K562 (cell line): ENCODE data around the gene KIF1A. TPM values are rescaled to one million over a fixed set of nuclear protein-coding genes. Genes with fewer than 3 reads are reported as not detected.

Experiments used
- ATAC-seq: fragments of 200-7000 bp; cut with Tn5 transposase; 3 replicates; pipeline ENCODE4 v1.9.1; 2020; ENCODE audit warnings: moderate library complexity
- BruUV-seq: library from RNA; stranded (reverse); fragments of 400-500 nt; replicated peaks from 2 replicates; lab custom pipeline; 2021; lab: Mats Ljungman, UMichigan
- CTCF ChIA-PET: fragments of 300-600 bp; formaldehyde crosslinking; extraction: SDS; loops from one replicate; lab custom pipeline; 2021; ENCODE audit warnings: low intra/inter-chr PET ratio; lab: Yijun Ruan, JAX
- POLR2A ChIA-PET: fragments of 300-600, 350-650 bp; sonication (Branson Sonifier 250); formaldehyde crosslinking; extraction: SDS; loops from one replicate; lab custom pipeline; 2021; ENCODE audit warnings: antibody characterized with exemption, inconsistent platforms; lab: Yijun Ruan, JAX
- DNase-seq, 4 experiments: peaks; one replicate each; pipeline versions ENCODE4 v3.0.0 to v3.0.0-alpha.2; 2011 to 2018; ENCODE audit warnings: low spot score in 3 of 4, mixed read lengths in 3 of 4; ENCODE audit errors: extremely low read depth in 1 of 4
- FAIRE-seq: peaks from 2 replicates; lab custom pipeline; 2011; peaks lifted over from hg19 to GRCh38; lab: Jason Lieb, UNC
- H2AFZ ChIP-seq: 2 replicates; pipeline ENCODE4 v1.6.0; 2011; ENCODE audit warnings: low read depth, low read length, control low read depth, inconsistent platforms
- H3K27ac ChIP-seq: fragments of 200-600 bp; 3 replicates; pipeline ENCODE4 v1.8.0; 2011; ENCODE audit warnings: low read depth, mild to moderate bottlenecking, control low read depth, inconsistent platforms, low read length, moderate library complexity, mixed read lengths; ENCODE audit errors: extremely low read depth
- H3K27me3 ChIP-seq, 2 experiments: fragments of 300-600 bp in 1 of 2; 2 replicates in 1 of 2; 3 replicates in 1 of 2; pipeline versions ENCODE4 v1.6.0 to v1.8.0; 2011; ENCODE audit warnings: inconsistent platforms in 2 of 2, low read length in 2 of 2, mild to moderate bottlenecking in 1 of 2, mixed read lengths in 1 of 2, moderate library complexity in 1 of 2; ENCODE audit not compliant: control insufficient read depth in 2 of 2, insufficient read depth in 2 of 2
- H3K36me3 ChIP-seq: fragments of 300-600 bp; 3 replicates; pipeline ENCODE4 v1.8.0; 2011; ENCODE audit warnings: mild to moderate bottlenecking, low read length, inconsistent platforms; ENCODE audit not compliant: control insufficient read depth, insufficient read depth
- H3K4me1 ChIP-seq, 2 experiments: fragments of 200-600 bp in 1 of 2; replicated peaks in 1 of 2; 2 replicates in 1 of 2; 3 replicates in 1 of 2; pipeline versions ENCODE4 v1.5.1 to v1.8.0; 2011; ENCODE audit warnings: inconsistent platforms in 2 of 2, low read length in 2 of 2, mild to moderate bottlenecking in 1 of 2, mixed read lengths in 1 of 2, moderate library complexity in 1 of 2; ENCODE audit not compliant: control insufficient read depth in 2 of 2, insufficient read depth in 2 of 2
- H3K4me2 ChIP-seq: 2 replicates; pipeline ENCODE4 v1.6.1; 2011; ENCODE audit warnings: low read length, control low read depth, inconsistent platforms, mixed read lengths; ENCODE audit not compliant: insufficient read depth
- H3K4me3 ChIP-seq: fragments of 200-600 bp; sonication (generic), shearing (Covaris generic); 2 replicates; pipeline ENCODE4 v1.5.1; 2016; ENCODE audit warnings: control low read depth, inconsistent platforms
- H3K79me2 ChIP-seq: fragments of 200-600 bp; 3 replicates; pipeline ENCODE4 v1.8.0; 2011; ENCODE audit warnings: low read length, inconsistent platforms; ENCODE audit not compliant: control insufficient read depth, insufficient read depth
- H3K9ac ChIP-seq, 2 experiments: 2 replicates each; pipeline versions ENCODE4 v1.6.0 to v1.6.1; 2011; ENCODE audit warnings: low read depth in 2 of 2, low read length in 2 of 2, control low read depth in 1 of 2, inconsistent platforms in 1 of 2, mild to moderate bottlenecking in 1 of 2, mixed read lengths in 1 of 2; ENCODE audit not compliant: insufficient read depth in 1 of 2
- H3K9me1 ChIP-seq: one replicate; pipeline ENCODE4 v1.6.0; 2011; ENCODE audit warnings: inconsistent platforms, mild to moderate bottlenecking, low read length, moderate library complexity; ENCODE audit not compliant: control insufficient read depth, insufficient read depth
- H3K9me3 ChIP-seq: replicated peaks from 2 replicates; pipeline ENCODE4 v1.5.1; 2011; ENCODE audit warnings: low read depth, low read length, inconsistent platforms; ENCODE audit not compliant: control insufficient read depth, insufficient read depth
- H4K20me1 ChIP-seq: replicated peaks from 2 replicates; pipeline ENCODE4 v1.6.1; 2011; ENCODE audit warnings: low read length, inconsistent platforms, mixed read lengths; ENCODE audit not compliant: control insufficient read depth, insufficient read depth
- E2F3 ChIP-seq: fragments of 250-450 bp; sonication (Bioruptor Pico); IDR thresholded peaks from 2 replicates; pipeline ENCODE4 v1.4.0; 2020; ENCODE audit warnings: mild to moderate bottlenecking
- ID3 ChIP-seq, 2 experiments: fragments of 250-450 bp in 1 of 2; fragments of 450-650 bp in 1 of 2; sonication (Bioruptor Pico) in 1 of 2; IDR thresholded peaks; 2 replicates each; pipeline versions ENCODE4 v1.6.1 to v1.8.0; 2016 to 2021; ENCODE audit warnings: mild to moderate bottlenecking in 2 of 2, moderate library complexity in 2 of 2, missing compliant biosample characterization in 1 of 2, missing genetic modification characterization in 1 of 2
- KLF13 ChIP-seq: fragments of 450-650 bp; IDR thresholded peaks from 2 replicates; pipeline ENCODE4 v1.6.1; 2016; ENCODE audit warnings: missing genetic modification characterization, low read depth, mild to moderate bottlenecking, missing compliant biosample characterization, moderate library complexity, borderline replicate concordance
- NKRF ChIP-seq: fragments of 450-650 bp; IDR thresholded peaks from 2 replicates; pipeline ENCODE4 v1.6.1; 2016; ENCODE audit warnings: borderline replicate concordance
- RBM14 ChIP-seq: fragments of 200-400 bp; formaldehyde crosslinking; IDR thresholded peaks from 2 replicates; pipeline ENCODE4 v1.6.1; 2018; ENCODE audit warnings: low read depth, mild to moderate bottlenecking, low read length, moderate library complexity, borderline replicate concordance; ENCODE audit not compliant: insufficient read depth
- RBM34 ChIP-seq: fragments of 200-400 bp; formaldehyde crosslinking; IDR thresholded peaks from 2 replicates; pipeline ENCODE4 v1.6.1; 2018; ENCODE audit warnings: low read length, borderline replicate concordance; ENCODE audit not compliant: insufficient read depth
- RFX1 ChIP-seq: fragments of 450-650 bp; IDR thresholded peaks from 2 replicates; pipeline ENCODE4 v1.6.1; 2016; ENCODE audit warnings: mild to moderate bottlenecking, moderate library complexity
- ZNF445 ChIP-seq: fragments of 250-450 bp; sonication (Bioruptor Pico); IDR thresholded peaks from 2 replicates; pipeline ENCODE4 v1.4.0; 2020; ENCODE audit warnings: low read depth, mild to moderate bottlenecking, moderate library complexity
- whole genome bisulfite sequencing: fragments of 100-300 bp; shearing (Covaris generic); methylation state at CpG from one replicate; pipeline ENCODE4 v1.1.6; 2016; ENCODE audit warnings: low coverage, mixed read lengths; ENCODE audit not compliant: insufficient coverage; ENCODE audit errors: missing lambda C conversion rate; 5-methylcytosine and 5-hydroxymethylcytosine counted together
- in situ Hi-C: fragments of 300-500 bp; cut with MboI; formaldehyde crosslinking; loops from 4 replicates; pipeline ENCODE4 v1.15.0; 2018; ENCODE audit warnings: inconsistent platforms, mixed read lengths
- intact Hi-C: fragments of 100-400 bp; cut with micrococcal nuclease; formaldehyde crosslinking; loops from 2 replicates; pipeline ENCODE4 v1.14.2; 2022
- polyA plus RNA-seq, 8 experiments: library from polyadenylated mRNA; depleted of rRNA in 4 of 8; stranded (reverse) in 5 of 8; unstranded in 3 of 8; fragments of >200 nt; fragmentation: Nextera tagmentation in 2 of 8; fragmentation: Illumina TruSeq in 1 of 8; extraction: Ambion mirVana in 2 of 8; extraction: Trizol in 1 of 8; gene quantifications; 2 replicates each; pipeline versions ENCODE4 v1.2.1 to v1.2.3, GENCODE V29; 2011 to 2014; ENCODE audit warnings: inconsistent platforms in 1 of 8, missing spikeins in 1 of 8
- total RNA-seq, 7 experiments: library from RNA; depleted of rRNA in 6 of 7; stranded (reverse); fragments of >200 nt in 6 of 7; fragmentation: Illumina TruSeq in 2 of 7; extraction: Trizol in 2 of 7; gene quantifications; 2 replicates each; pipeline versions ENCODE4 v1.2.1 to v1.2.3, GENCODE V29; 2011 to 2021; ENCODE audit warnings: low replicate concordance in 1 of 7
- TF ChIP-seq, protein P1 (sequence below), 3 experiments: fragments of 200-800 bp in 1 of 3; fragments of 250-450 bp in 1 of 3; fragments of 450-650 bp in 1 of 3; sonication (Bioruptor Pico) in 1 of 3; sonication (Bioruptor generic) in 1 of 3; formaldehyde crosslinking in 1 of 3; IDR thresholded peaks; 2 replicates each; pipeline versions ENCODE4 v1.6.1 to v1.8.0; 2016 to 2022; ENCODE audit warnings: mild to moderate bottlenecking in 2 of 3, missing genetic modification characterization in 2 of 3, missing compliant biosample characterization in 1 of 3, moderate library complexity in 1 of 3

KIF1A gene
- total and polyA plus RNA-seq, 9 of the 15 experiments (the other 6 are each of a cell fraction or from before 2014, with no cell fraction given), result 0.07 to 1.4 (median 0.45) TPM; not detected in 2

DNA sequence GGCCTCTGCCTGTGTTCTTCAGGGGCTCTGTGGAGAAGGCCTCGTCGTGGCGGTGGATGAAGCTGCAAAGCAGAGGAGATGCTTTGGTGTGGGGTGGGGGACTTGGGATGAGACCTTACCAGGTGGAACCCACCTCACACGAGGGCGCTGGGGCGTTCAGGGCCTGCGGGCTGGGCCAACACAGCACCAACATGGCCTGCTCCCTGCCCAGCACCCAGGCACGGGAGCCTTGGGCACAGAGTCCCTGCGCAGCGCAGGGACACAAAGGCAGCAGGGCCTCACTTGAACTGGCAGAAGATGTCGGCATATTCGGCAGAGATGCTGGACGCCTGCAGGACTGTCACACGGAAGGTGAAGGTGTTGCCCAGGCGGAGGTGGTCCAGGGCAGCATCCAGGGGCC, 74.6 kb downstream of the KIF1A start (continued):
- TF ChIP-seq RBM34, result no peak
- TF ChIP-seq ZNF445, result no peak

GRCh38 chr2:240742602-240743095, 77.4 kb downstream of the KIF1A start:
- ATAC-seq, result no peak
- Histone ChIP-seq H2AFZ (no peak overlapping the region), H3K4me2 (no peak overlapping the region), H3K9ac (no peak overlapping the region), H3K4me1 (peaks cover 0 to 3% of the 10 kb centered on the region in 2 experiments; a peak in 1 of 5 replicates), H3K79me2 (no peaks in the 10 kb centered on the region), H4K20me1 (no peaks in the 10 kb centered on the region), H3K4me3 (no peak overlapping the region), H3K36me3 (no peaks in the 10 kb centered on the region), H3K27me3 (peaks cover 6 to 54% of the 10 kb centered on the region in 2 experiments; a peak in 4 of 5 replicates), H3K9me1 (no peaks in the 10 kb centered on the region), H3K27ac (no peak overlapping the region), H3K9me3 (no peaks in the 10 kb centered on the region)
- no peak for DNase-seq
- 6% methylated on average over 5 of the region's 13 CpGs for WGBS
- intact Hi-C loops (no loop called here), in situ Hi-C loops (no loop called here)
- ChIA-PET CTCF (no interaction called here), POLR2A (no interaction called here)
- no TSS peak for BruUV-seq
- FAIRE-seq, result no peak
- TF ChIP-seq KLF13 (tag), result no peak
- TF ChIP-seq NKRF, result no peak
- TF ChIP-seq E2F3 (CRISPR knock-in tag), result no peak
- TF ChIP-seq, protein P1, sequence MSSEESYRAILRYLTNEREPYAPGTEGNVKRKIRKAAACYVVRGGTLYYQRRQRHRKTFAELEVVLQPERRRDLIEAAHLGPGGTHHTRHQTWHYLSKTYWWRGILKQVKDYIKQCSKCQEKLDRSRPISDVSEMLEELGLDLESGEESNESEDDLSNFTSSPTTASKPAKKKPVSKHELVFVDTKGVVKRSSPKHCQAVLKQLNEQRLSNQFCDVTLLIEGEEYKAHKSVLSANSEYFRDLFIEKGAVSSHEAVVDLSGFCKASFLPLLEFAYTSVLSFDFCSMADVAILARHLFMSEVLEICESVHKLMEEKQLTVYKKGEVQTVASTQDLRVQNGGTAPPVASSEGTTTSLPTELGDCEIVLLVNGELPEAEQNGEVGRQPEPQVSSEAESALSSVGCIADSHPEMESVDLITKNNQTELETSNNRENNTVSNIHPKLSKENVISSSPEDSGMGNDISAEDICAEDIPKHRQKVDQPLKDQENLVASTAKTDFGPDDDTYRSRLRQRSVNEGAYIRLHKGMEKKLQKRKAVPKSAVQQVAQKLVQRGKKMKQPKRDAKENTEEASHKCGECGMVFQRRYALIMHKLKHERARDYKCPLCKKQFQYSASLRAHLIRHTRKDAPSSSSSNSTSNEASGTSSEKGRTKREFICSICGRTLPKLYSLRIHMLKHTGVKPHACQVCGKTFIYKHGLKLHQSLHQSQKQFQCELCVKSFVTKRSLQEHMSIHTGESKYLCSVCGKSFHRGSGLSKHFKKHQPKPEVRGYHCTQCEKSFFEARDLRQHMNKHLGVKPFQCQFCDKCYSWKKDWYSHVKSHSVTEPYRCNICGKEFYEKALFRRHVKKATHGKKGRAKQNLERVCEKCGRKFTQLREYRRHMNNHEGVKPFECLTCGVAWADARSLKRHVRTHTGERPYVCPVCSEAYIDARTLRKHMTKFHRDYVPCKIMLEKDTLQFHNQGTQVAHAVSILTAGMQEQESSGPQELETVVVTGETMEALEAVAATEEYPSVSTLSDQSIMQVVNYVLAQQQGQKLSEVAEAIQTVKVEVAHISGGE (CRISPR knock-in tag; IDR thresholded peaks at IDR 0.05), result no peak
- no peak for TF ChIP-seq RBM14
- no peak for TF ChIP-seq ID3 (CRISPR knock-in tag; IDR thresholded peaks at IDR 0.05)
- no peak for TF ChIP-seq ID3 (tag; IDR thresholded peaks at IDR 0.05)
- TF ChIP-seq RFX1, result no peak
